Activated T-cell treated with anti-CD3 and anti-CD28 coated beads for 24 hours (primary cell): ENCODE data around the gene RGP1.

ENCODE experiments used
- DNase-seq: peaks from one replicate; pipeline ENCODE4 v3.0.0-alpha.2; 2020; ENCODE audit warnings: low read depth

RGP1 gene

GRCh38 chr9:35748858-35749514 is at the start of gene RGP1, which contains the start of gene GBA2:
Gene RGP1, plus strand, starts transcription at chr9:35749287. Its CDS starts 469 bp downstream, at chr9:35749756.
Gene GBA2, minus strand, starts transcription at chr9:35749228. Its CDS starts 524 bp downstream, at chr9:35748704.
- DNase-seq, result peak; percentile 56

- DNase-seq, result no peak
These were observed 49.1 kb upstream of the RGP1 start for GRCh38 chr9:35700031-35700430.

- no peak for DNase-seq
These were observed 48.1 kb upstream of the RGP1 start for GRCh38 chr9:35700942-35701341.

- no peak for DNase-seq
These were observed 46.4 kb upstream of the RGP1 start for GRCh38 chr9:35702696-35703095.

GRCh38 chr9:35703906-35704672 is 45.0 kb upstream of the RGP1 start:
- DNase-seq, result no peak

GRCh38 chr9:35705372-35705771 is 43.7 kb upstream of the RGP1 start:
- no peak for DNase-seq

- no peak for DNase-seq
These were observed 43.2 kb upstream of the RGP1 start for GRCh38 chr9:35705836-35706430.

GRCh38 chr9:35706951-35707350 is 42.1 kb upstream of the RGP1 start:
- no peak for DNase-seq

- DNase-seq, result no peak
These were observed 40.9 kb upstream of the RGP1 start for GRCh38 chr9:35708146-35708545.

- DNase-seq, result no peak
These were observed 38.1 kb upstream of the RGP1 start for GRCh38 chr9:35710818-35711500.

GRCh38 chr9:35711501-35712428 is 37.3 kb upstream of the RGP1 start:
- no peak for DNase-seq

GRCh38 chr9:35712762-35713400 is 36.2 kb upstream of the RGP1 start:
- DNase-seq, result no peak

- DNase-seq, result no peak
These were observed 35.5 kb upstream of the RGP1 start for GRCh38 chr9:35713578-35713977.

- no peak for DNase-seq
These were observed 35.0 kb upstream of the RGP1 start for GRCh38 chr9:35714123-35714522.

- no peak for DNase-seq
These were observed 34.4 kb upstream of the RGP1 start for GRCh38 chr9:35714579-35715252.

GRCh38 chr9:35716230-35716629 is 32.9 kb upstream of the RGP1 start:
- DNase-seq, result no peak

GRCh38 chr9:35717132-35717870 is 31.8 kb upstream of the RGP1 start:
- DNase-seq, result no peak

GRCh38 chr9:35718721-35719511 is 30.2 kb upstream of the RGP1 start:
- DNase-seq, result no peak

- no peak for DNase-seq
These were observed 29.5 kb upstream of the RGP1 start for GRCh38 chr9:35719546-35719945.
